SU-DHL-6 (cell line): ENCODE data around the gene SYCP3.
A peak's percentile ranks its signal among the peaks of the same experiment; 100 is the strongest.

Source experiments
- H2AFZ ChIP-seq: fragments of 200-600 bp; sonication (generic); 2 replicates; pipeline ENCODE4 v1.6.1; 2014; ENCODE audit warnings: low read depth, mild to moderate bottlenecking, moderate library complexity, mixed read lengths, antibody characterized with exemption, low read length; ENCODE audit not compliant: severe bottlenecking
- H3F3A ChIP-seq: fragments of 200-600 bp; shearing (Covaris generic); 2 replicates; pipeline ENCODE4 v1.6.0; 2016; ENCODE audit warnings: antibody characterized with exemption, mild to moderate bottlenecking; ENCODE audit not compliant: insufficient read depth
- H3K27ac ChIP-seq: fragments of 200-600 bp; sonication (generic); 2 replicates; pipeline ENCODE4 v1.5.1; 2016; ENCODE audit warnings: low read depth, mild to moderate bottlenecking, low read length, moderate library complexity, mixed read lengths
- H3K27me3 ChIP-seq: fragments of 200-600 bp; sonication (generic), shearing (Covaris generic); 2 replicates; pipeline ENCODE4 v1.6.0; 2014; ENCODE audit warnings: mild to moderate bottlenecking, low read length
- H3K36me3 ChIP-seq: fragments of 200-600 bp; sonication (generic); 2 replicates; pipeline ENCODE4 v1.6.1; 2014; ENCODE audit warnings: mild to moderate bottlenecking, low read length, mixed read lengths
- H3K4me2 ChIP-seq: fragments of 300-600, 200-600 bp; shearing (Covaris generic), sonication (generic); 2 replicates; pipeline ENCODE4 v1.6.0; 2014; ENCODE audit warnings: low read length, low read depth, mild to moderate bottlenecking; ENCODE audit not compliant: poor library complexity, severe bottlenecking
- H3K4me3 ChIP-seq: fragments of 200-600 bp; sonication (generic); 2 replicates; pipeline ENCODE4 v1.5.1; 2014; ENCODE audit warnings: antibody characterized with exemption, low read length, mild to moderate bottlenecking, mixed read lengths; ENCODE audit not compliant: insufficient read depth, poor library complexity, severe bottlenecking
- H3K79me2 ChIP-seq: fragments of 200-600 bp; sonication (generic); 2 replicates; pipeline ENCODE4 v1.6.1; 2014; ENCODE audit warnings: mild to moderate bottlenecking, low read length, moderate library complexity; ENCODE audit not compliant: insufficient read depth
- H3K9ac ChIP-seq: fragments of 200-600 bp; sonication (generic); 2 replicates; pipeline ENCODE4 v1.7.0; 2014; ENCODE audit warnings: mild to moderate bottlenecking, low read length
- H3K9me2 ChIP-seq: fragments of 200-600 bp; sonication (generic); replicated peaks from 2 replicates; pipeline ENCODE4 v1.6.1; 2014; ENCODE audit warnings: low read length; ENCODE audit not compliant: insufficient read depth
- H3K9me3 ChIP-seq: fragments of 200-600 bp; sonication (generic); 2 replicates; pipeline ENCODE4 v1.6.1; 2014; ENCODE audit warnings: low read length, mixed read lengths; ENCODE audit not compliant: insufficient read depth
- H4K20me1 ChIP-seq: fragments of 200-600 bp; sonication (generic); 2 replicates; pipeline ENCODE4 v1.6.1; 2014; ENCODE audit warnings: low read depth, mild to moderate bottlenecking, antibody characterized with exemption, low read length, moderate library complexity, mixed read lengths
- CTCF ChIP-seq: fragments of 200-600 bp; sonication (generic); IDR thresholded peaks from one replicate; pipeline ENCODE4 v1.5.1; 2017; ENCODE audit warnings: antibody characterized with exemption, mild to moderate bottlenecking, low read length, moderate library complexity; ENCODE audit not compliant: insufficient read depth, poor library complexity, severe bottlenecking
- EZH2phosphoT487 ChIP-seq: fragments of 200-600 bp; sonication (generic), shearing (Covaris generic); conservative IDR thresholded peaks from 2 replicates; pipeline ENCODE4 v1.6.1; 2018; ENCODE audit warnings: mild to moderate bottlenecking, antibody characterized with exemption, low read length, moderate library complexity, mixed read lengths

Gene SYCP3

GRCh38 chr12:101761781-101762180 lies 22.5 kb upstream of the SYCP3 start:
- H3F3A ChIP-seq = 0 out of 2 replicates have a peak, but pooled peaks cover 6% of the 10 kb centered on the region
- H3K9me3 ChIP-seq = no peaks in the 10 kb centered on the region
- H3K27me3 ChIP-seq = no peaks in the 10 kb centered on the region
- H2AFZ ChIP-seq = no peak overlapping the region
- H3K79me2 ChIP-seq = no peaks in the 10 kb centered on the region
- H3K27ac ChIP-seq = no peak overlapping the region
- peaks cover 5% of the 10 kb centered on the region; the same call in 1 of the 2 replicates for H3K36me3 ChIP-seq
- H3K4me2 ChIP-seq = no peak overlapping the region
- H3K4me3 ChIP-seq = no peak overlapping the region
- no peak overlapping the region for H3K9ac ChIP-seq
- no peaks in the 10 kb centered on the region for H4K20me1 ChIP-seq
- TF ChIP-seq CTCF = no peak
- no peak for TF ChIP-seq EZH2phosphoT487
- no peaks in the 10 kb centered on the region for H3K9me2 ChIP-seq

GRCh38 chr12:101761350-101761749 lies 22.1 kb upstream of the SYCP3 start:
- H3K36me3 ChIP-seq = peaks cover 9% of the 10 kb centered on the region; the same call in 1 of the 2 replicates

GRCh38 chr12:101759396-101760047 lies 20.3 kb upstream of the SYCP3 start:
- no peak overlapping the region for H2AFZ ChIP-seq
- no peaks in the 10 kb centered on the region for H3K27me3 ChIP-seq
- H3K36me3 ChIP-seq = peaks cover 10% of the 10 kb centered on the region; the same call in 1 of the 2 replicates
- 0 out of 2 replicates have a peak, but pooled peaks cover 6% of the 10 kb centered on the region for H3F3A ChIP-seq
- TF ChIP-seq EZH2phosphoT487 (no peak), CTCF (peak; percentile 65)
- H4K20me1 ChIP-seq = no peaks in the 10 kb centered on the region
- H3K9ac ChIP-seq = no peak overlapping the region
- no peak overlapping the region for H3K4me2 ChIP-seq
- no peaks in the 10 kb centered on the region for H3K9me2 ChIP-seq
- H3K9me3 ChIP-seq = no peaks in the 10 kb centered on the region
- H3K27ac ChIP-seq = no peak overlapping the region
- no peaks in the 10 kb centered on the region for H3K79me2 ChIP-seq
- no peak overlapping the region for H3K4me3 ChIP-seq

More at GRCh38 chr12:101761350-101761749, 22.1 kb upstream of the SYCP3 start:
- no peaks in the 10 kb centered on the region for H3K79me2 ChIP-seq
- H3F3A ChIP-seq = 0 out of 2 replicates have a peak, but pooled peaks cover 6% of the 10 kb centered on the region
- no peaks in the 10 kb centered on the region for H3K9me2 ChIP-seq
- H2AFZ ChIP-seq = no peak overlapping the region
- TF ChIP-seq EZH2phosphoT487 (no peak), CTCF (no peak)
- no peak overlapping the region for H3K4me2 ChIP-seq
- no peaks in the 10 kb centered on the region for H3K27me3 ChIP-seq
- no peaks in the 10 kb centered on the region for H3K9me3 ChIP-seq
- H3K4me3 ChIP-seq = no peak overlapping the region
- no peak overlapping the region for H3K9ac ChIP-seq
- H4K20me1 ChIP-seq = no peaks in the 10 kb centered on the region
- H3K27ac ChIP-seq = no peak overlapping the region
